Measurements from ENCODE around the gene EGLN1.

EGLN1 gene

GRCh38 chr1:231384696-231385415 is 37.2 kb downstream of the EGLN1 start:
- DNase-seq (ENCODE audit: extremely low read depth, low read depth): no peak
- no peak for TF ChIP-seq CTCF (IDR thresholded peaks at IDR 0.05; ENCODE audit: low read depth, low read length)

GRCh38 chr1:231383159-231383860 is 38.8 kb downstream of the EGLN1 start:
- no peak for TF ChIP-seq CTCF (IDR thresholded peaks at IDR 0.05; ENCODE audit: low read depth, low read length)

GRCh38 chr1:231382426-231382825 is 39.7 kb downstream of the EGLN1 start:
- no peak for DNase-seq (ENCODE audit: extremely low read depth, low read depth)
- TF ChIP-seq CTCF (IDR thresholded peaks at IDR 0.05; ENCODE audit: low read depth, low read length): no peak

More at GRCh38 chr1:231383159-231383860, 38.8 kb downstream of the EGLN1 start:
- DNase-seq (ENCODE audit: extremely low read depth, low read depth): no peak

- TF ChIP-seq CTCF (IDR thresholded peaks at IDR 0.05; ENCODE audit: low read depth, low read length): no peak
Observed at GRCh38 chr1:231381729-231382128, 40.4 kb downstream of the EGLN1 start.

GRCh38 chr1:231376875-231377549 is 45.1 kb downstream of the EGLN1 start:
- no peak for DNase-seq (ENCODE audit: extremely low read depth, low read depth)

More at GRCh38 chr1:231381729-231382128, 40.4 kb downstream of the EGLN1 start:
- DNase-seq (ENCODE audit: extremely low read depth, low read depth): no peak

GRCh38 chr1:231376101-231376500 is 46.0 kb downstream of the EGLN1 start:
- no peak for TF ChIP-seq CTCF (IDR thresholded peaks at IDR 0.05; ENCODE audit: low read depth, low read length)
- DNase-seq (ENCODE audit: extremely low read depth, low read depth): no peak

More at GRCh38 chr1:231376875-231377549, 45.1 kb downstream of the EGLN1 start:
- TF ChIP-seq CTCF (IDR thresholded peaks at IDR 0.05; ENCODE audit: low read depth, low read length): no peak

- no peak for TF ChIP-seq CTCF (IDR thresholded peaks at IDR 0.05; ENCODE audit: low read depth, low read length)
- DNase-seq (ENCODE audit: extremely low read depth, low read depth): no peak
Observed at GRCh38 chr1:231374394-231374793, 47.7 kb downstream of the EGLN1 start.

All from AG09319 (cell line).